ENCODE data around the gene SH3RF3.

DNA sequence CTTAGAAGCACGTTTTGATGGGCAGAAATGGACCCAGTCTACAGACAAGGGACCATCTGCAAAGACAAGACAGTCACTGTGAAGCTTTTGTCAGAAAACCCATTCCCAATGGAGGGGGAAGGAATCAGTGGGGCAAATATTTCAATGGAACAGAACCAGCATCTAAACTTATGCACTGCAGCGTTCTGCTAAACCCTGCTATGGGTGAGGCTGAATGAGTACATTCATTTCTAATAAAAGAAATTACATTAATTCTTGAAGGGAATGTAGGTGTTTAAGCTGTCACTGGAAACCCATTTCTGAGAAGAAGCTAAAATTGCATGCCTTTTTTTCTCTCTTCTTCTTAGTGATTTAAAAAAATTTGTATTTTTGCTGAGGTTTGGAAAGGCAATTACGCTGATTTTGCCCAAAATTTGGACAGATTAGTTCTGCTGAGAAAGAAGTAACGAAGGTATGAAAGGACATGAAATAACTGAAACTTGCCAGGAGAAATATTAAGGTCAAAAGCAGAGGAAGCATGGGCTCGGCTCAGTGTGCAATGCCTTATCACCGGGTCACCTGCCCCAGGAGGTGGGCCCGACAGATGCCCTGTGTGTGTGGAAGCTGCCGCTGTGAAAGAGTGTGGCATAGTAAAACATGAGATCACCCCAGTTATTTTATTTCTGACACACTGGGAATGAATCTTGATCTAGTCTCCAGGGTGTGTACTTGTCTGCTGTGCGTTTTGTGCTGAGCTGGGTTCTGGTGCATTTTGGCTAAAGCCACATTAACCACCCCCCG is 24.2 kb downstream of the SH3RF3 start:
- TF ChIP-seq POLR2A (IDR thresholded peaks at IDR 0.05; ENCODE audit: low read length), result no peak
- no peak for TF ChIP-seq GATA1 (IDR thresholded peaks at IDR 0.05; ENCODE audit: low read depth, low read length)
